M059J (cell line): ENCODE measurements around the gene MED13L. TPM values are rescaled to one million over a fixed set of nuclear protein-coding genes. Genes with fewer than 3 reads are reported as not detected.
A peak's percentile ranks its signal among the peaks of the same experiment; 100 is the strongest.
"Not testable (repeated sequence)": the region's sequence is repeated elsewhere in the genome, so short reads cannot be mapped to it uniquely, and the experiment has no call there.

Source experiments
- DNase-seq: peaks from one replicate; pipeline ENCODE4 v3.0.0-alpha.2; 2012; ENCODE audit warnings: low read depth
- total RNA-seq: library from RNA; depleted of rRNA; stranded (reverse); fragments of >200 nt; shearing (Covaris generic); gene quantifications from 2 replicates; pipeline ENCODE4 v1.2.3, GENCODE V29; 2014

Gene MED13L
- total RNA-seq, 1 experiment from 2014 or later: 53.0 TPM

GRCh38 chr12:116303929-116304328 lies 26.4 kb upstream of the MED13L start:
- no peak for DNase-seq

DNA sequence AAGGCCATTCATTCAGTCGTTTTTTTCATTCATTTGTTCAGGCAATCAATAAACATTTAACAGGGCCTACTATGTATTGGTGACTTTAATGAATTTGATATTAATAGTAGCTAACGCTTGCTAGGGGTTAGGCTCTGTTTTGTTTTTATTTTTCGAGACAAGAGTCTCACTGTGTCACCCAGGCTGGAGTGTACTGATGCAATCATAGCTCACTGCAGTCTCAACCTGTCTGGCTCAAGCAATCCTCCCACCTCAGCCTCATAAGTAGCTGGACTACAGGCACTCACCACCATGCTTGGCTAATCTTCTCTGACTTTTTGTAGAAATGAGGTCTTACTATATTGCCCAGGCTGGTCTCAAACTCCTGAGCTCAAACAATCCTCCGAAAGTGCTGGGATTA lies 25.6 kb upstream of the MED13L start:
- no peak for DNase-seq

- no peak for DNase-seq
Measured at GRCh38 chr12:116302166-116303058, 24.9 kb upstream of the MED13L start.

DNA sequence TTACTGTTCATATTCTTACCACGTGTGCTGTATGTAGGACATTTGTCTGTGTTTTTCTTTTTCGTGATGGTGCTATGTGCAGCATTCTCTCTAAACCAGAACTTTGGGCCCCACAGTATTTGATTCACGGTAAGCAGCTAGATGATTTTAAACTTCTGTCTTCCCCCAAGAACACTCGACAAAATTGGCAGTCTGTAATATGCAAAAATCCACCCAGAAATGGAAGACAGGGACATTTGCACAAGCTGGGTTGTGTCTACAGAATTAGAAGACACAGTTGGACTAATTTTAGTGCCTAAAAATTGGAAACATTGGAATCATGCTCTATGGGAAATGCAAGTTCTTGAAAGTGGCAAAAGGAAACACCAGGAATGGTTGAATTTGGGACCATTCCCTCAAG lies 24.1 kb upstream of the MED13L start:
- no peak for DNase-seq

DNA sequence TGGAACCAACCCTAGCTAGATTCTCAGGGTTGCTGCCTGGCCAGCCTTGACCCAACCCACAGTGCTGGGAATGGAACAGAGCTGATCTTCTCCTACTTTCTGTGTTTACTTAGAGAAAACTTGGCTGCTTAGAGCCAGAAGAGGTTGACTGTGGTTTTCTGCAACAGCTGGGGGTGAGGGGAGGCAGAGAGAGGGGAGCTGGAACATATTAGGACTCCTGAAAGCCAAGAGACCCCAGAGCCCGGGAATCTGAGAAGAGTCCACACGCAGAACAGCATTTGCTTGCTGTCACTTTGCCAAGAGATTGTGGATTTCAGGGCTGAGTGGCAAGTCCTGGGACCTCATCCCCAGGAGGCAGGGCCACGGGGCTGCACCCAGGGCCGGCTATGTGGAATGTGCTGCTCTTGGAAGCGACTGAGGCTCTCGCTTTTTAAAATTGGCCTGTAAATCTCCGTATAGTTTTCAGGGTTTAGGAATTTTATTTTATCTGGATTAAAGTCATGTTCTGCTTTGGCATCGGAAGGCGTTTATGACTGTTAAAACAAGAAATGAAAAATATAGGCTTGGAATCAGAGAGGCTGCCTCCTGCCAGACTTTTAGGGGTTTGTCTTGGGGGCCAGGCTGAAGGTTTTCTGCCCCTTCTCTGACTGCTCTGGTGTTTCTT lies 22.3 kb upstream of the MED13L start:
- DNase-seq: no peak

GRCh38 chr12:116299064-116299463 lies 21.6 kb upstream of the MED13L start:
- DNase-seq: no peak

GRCh38 chr12:116298578-116298977 lies 21.1 kb upstream of the MED13L start:
- no peak for DNase-seq

- DNase-seq: no peak
Measured at GRCh38 chr12:116297224-116297834, 19.8 kb upstream of the MED13L start.

- no peak for DNase-seq
Measured at GRCh38 chr12:116295327-116296263, 18.1 kb upstream of the MED13L start.

DNA sequence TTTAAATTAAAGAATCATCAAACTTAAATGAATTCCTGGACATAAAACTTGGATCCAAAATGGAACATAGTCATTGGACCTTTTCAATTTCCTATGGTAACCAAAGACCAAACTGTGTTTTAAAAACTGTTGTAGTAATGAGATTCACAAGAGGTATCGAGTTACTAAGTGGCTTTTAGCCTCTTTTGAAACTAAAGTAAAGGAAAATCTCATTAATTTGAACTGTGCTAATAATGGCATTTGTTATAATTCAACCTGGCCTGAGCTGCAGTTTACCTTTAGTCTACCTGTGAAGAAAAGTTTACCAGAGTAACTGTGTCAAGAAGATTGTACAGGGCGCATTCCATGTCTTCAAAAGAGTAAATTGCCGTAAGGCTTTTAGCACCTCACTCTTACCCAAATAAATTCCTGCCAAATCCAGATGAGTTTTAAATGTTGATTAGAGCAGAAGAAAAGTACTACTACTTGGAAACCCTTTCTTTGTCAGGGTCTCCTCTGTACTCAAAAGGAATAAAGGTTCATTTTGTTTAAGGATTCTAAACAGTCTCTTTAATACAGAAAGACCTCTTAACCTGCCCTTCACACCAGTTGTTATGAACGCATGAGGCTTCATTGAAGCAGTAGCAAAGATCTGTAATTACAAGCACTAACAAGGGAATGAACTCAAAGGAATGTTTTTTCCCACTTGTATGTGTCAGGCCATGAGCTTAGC lies 17.1 kb upstream of the MED13L start:
- no peak for DNase-seq

DNA sequence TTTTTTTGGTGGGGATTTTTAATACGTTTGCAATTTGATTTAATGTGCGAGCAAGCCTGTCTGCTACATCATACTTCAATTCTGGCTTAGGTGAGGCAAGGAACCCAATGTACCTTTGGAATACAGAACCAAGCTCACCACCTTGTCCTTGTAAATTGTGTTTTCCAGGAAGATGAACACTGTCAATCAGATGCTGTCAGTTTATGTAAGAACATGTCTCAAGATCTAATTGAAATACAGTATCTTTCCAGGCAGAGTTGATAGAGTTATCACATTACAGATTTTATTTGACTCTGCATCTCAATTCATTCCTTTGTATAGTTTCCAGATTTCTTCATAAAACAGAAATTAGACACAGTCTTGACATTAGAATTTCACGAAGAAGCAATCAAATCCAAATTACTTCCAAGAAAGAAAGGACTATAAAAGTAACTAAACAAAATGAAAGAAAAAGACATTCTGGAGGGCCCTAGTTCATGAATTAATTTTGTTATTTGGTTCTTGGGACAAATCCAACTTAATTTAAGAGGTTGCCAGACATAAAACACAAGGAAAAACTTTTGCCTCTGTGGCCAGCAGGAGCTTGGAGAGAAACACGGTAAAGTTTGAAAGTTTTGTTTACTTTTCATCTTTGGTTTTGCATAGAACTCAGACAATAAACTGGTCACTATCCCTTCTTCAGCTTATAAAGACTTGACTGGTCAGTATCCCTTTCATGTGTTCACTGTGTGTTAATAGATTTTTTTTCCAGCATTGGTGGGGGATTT lies 16.4 kb upstream of the MED13L start:
- no peak for DNase-seq

DNA sequence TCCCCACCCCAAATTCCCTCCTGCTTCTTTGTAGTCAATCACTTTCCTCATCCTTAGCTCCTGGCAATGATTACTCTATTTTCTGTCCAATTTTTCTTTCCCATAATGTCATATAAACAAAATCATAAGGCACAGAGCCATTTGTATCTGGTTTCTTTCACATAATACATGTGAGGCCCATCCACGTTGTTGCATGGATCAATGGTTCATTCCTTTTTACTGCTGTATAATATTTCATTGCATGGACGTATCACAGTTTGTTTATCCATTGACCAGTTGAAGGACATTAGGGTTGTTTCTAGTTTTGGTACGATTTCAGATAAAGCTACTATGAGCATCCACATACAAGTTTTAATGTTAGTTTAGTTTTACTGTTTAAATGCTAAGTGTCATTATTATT lies 13.7 kb upstream of the MED13L start:
- DNase-seq: no peak

DNA sequence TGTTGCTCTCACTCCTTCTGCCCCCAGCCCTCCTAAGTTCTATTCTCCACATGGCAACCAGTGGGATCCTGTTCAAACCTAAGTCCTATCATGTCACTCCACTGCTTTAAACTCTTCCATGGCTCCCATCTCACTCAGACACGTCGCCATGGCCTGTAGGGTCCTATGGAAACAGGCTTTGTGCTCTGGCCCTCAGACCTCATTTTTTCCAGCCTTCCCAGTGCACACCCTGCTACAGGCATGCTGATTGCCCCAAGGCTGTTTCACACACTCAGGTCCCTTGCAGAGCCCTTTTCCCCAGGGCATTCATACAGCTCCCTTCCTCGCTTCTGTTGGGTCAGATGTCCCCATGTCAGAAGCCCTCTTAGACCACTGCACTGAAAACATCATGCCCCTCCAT lies 11.2 kb upstream of the MED13L start:
- DNase-seq: no peak

DNA sequence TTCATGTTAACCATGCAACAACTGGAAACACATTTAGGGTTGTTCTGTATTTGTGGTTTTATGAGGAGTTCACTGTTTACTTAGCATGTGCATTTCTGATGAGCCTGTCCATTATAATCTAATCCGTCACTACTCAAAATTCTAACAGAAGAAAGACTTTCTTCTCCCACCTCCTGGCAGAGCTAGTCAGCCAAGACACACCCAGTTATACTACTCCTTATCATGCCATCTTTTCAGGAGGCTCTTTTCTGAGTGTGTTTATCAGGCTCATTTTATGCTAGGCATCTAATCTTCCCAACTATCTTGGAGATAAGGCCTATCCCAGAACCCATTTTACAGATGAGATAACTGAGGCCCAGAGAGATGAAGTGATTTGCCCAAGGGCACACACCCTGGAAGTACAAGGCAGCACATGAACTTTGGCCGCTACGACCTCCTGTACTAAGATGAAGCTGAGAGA lies 10.4 kb upstream of the MED13L start:
- peak; percentile 32 for DNase-seq

- no peak for DNase-seq
Measured at GRCh38 chr12:116284396-116284795, 6.9 kb upstream of the MED13L start.

DNA sequence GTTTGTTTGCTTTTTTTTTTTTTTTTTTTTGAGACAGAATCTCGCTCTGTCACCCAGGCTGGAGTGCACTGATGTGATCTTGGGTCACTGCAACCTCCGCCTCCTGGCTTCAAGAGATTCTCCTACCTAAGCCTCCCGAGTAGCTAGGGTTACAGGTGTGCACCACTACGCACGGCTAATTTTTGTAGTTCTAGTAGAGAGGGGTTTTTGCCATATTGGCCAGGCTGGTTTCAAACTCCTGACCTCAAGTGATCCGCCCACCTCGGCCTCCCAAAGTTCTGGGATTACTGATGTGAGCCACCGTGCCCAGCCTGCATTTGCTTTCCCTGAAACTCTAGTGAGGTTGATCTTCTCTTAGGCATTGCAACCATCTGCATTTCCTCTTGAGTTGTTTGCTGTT lies 6.4 kb upstream of the MED13L start:
- DNase-seq: not testable (repeated sequence)

GRCh38 chr12:116282371-116283286 lies 5.1 kb upstream of the MED13L start:
- DNase-seq: no peak

GRCh38 chr12:116280595-116281290 lies 3.2 kb upstream of the MED13L start:
- DNase-seq: no peak
